ENCODE data around the gene SLC17A3.

DNA sequence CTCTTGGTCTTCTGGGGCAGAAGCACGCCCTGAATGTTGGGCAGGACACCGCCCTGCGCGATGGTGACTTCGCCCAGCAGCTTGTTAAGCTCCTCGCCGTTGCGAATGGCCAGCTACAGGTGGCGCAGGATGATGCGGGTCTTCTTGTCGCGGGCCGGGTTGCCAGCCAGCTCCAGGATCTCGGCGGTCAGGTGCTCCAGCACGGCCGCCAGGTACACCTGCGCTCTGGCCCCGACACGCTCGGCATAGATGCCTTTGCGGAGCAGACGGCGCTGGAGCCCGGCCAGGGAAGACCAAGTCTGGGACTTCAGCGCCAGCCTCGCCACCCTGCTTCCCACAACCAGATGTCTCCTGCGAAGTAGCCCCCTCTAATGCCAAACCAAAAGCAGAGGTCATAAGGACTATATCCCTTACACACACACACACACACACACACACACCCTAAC, 8.0 kb upstream of the SLC17A3 start:
- TF ChIP-seq, protein P1, sequence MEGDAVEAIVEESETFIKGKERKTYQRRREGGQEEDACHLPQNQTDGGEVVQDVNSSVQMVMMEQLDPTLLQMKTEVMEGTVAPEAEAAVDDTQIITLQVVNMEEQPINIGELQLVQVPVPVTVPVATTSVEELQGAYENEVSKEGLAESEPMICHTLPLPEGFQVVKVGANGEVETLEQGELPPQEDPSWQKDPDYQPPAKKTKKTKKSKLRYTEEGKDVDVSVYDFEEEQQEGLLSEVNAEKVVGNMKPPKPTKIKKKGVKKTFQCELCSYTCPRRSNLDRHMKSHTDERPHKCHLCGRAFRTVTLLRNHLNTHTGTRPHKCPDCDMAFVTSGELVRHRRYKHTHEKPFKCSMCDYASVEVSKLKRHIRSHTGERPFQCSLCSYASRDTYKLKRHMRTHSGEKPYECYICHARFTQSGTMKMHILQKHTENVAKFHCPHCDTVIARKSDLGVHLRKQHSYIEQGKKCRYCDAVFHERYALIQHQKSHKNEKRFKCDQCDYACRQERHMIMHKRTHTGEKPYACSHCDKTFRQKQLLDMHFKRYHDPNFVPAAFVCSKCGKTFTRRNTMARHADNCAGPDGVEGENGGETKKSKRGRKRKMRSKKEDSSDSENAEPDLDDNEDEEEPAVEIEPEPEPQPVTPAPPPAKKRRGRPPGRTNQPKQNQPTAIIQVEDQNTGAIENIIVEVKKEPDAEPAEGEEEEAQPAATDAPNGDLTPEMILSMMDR (IDR thresholded peaks at IDR 0.05; ENCODE audit: poor library complexity), result no peak
- TF ChIP-seq EZH2 (IDR thresholded peaks at IDR 0.05; ENCODE audit: borderline replicate concordance) (no peak), EZH2phosphoT487 (IDR thresholded peaks at IDR 0.05; ENCODE audit: low read depth, severe bottlenecking, unreplicated experiment) (no peak)
